ENCODE measurements around the gene PLPP3. TPM values are rescaled to one million over a fixed set of nuclear protein-coding genes. Genes with fewer than 3 reads are reported as not detected.

The PLPP3 gene
- total and polyA plus RNA-seq, 3 donors from 2014 or later: 41.5 to 103 (median 82.0) TPM

GRCh38 chr1:56463376-56463775 is 116.0 kb downstream of the PLPP3 start:
- Histone ChIP-seq H3K27ac (no peak overlapping the region), H3K27me3 (no peaks in the 10 kb centered on the region), H3K9me3 (no peaks in the 10 kb centered on the region), H3K4me3 (no peak overlapping the region), H3K4me1 (no peaks in the 10 kb centered on the region), H3K36me3 (ENCODE audit: low read depth, missing control alignments) (no peaks in the 10 kb centered on the region)
- DNase-seq: no peak
- 88 to 96% methylated on average over 1 of the region's 1 CpG for WGBS, 2 donors
- intact Hi-C loops (cut with DNase I; ENCODE audit: low total_unique reads): no loop called here
- TF ChIP-seq POLR2A (IDR thresholded peaks at IDR 0.05) (no peak), CTCF (IDR thresholded peaks at IDR 0.05) (no peak)

- H3K9me3 ChIP-seq: no peaks in the 10 kb centered on the region
- WGBS, 2 donors: 73 to 95% methylated on average over 3 of the region's 3 CpGs
- no peaks in the 10 kb centered on the region for H3K36me3 ChIP-seq (ENCODE audit: low read depth, missing control alignments)
- no peak for DNase-seq
- no peaks in the 10 kb centered on the region for H3K4me1 ChIP-seq
- intact Hi-C loops (cut with DNase I; ENCODE audit: low total_unique reads): no loop called here
- H3K27ac ChIP-seq: no peak overlapping the region
- H3K27me3 ChIP-seq: no peaks in the 10 kb centered on the region
- no peak overlapping the region for H3K4me3 ChIP-seq
- no peak for TF ChIP-seq POLR2A (IDR thresholded peaks at IDR 0.05)
- no peak for TF ChIP-seq CTCF (IDR thresholded peaks at IDR 0.05)
These were observed 117.2 kb downstream of the PLPP3 start for GRCh38 chr1:56462209-56462608.

GRCh38 chr1:56461158-56462127 is 117.9 kb downstream of the PLPP3 start:
- H3K9me3 ChIP-seq: no peaks in the 10 kb centered on the region
- H3K36me3 ChIP-seq (ENCODE audit: low read depth, missing control alignments): no peaks in the 10 kb centered on the region
- no peaks in the 10 kb centered on the region for H3K27me3 ChIP-seq
- no peak for TF ChIP-seq CTCF (IDR thresholded peaks at IDR 0.05)
- no peak for TF ChIP-seq POLR2A (IDR thresholded peaks at IDR 0.05)
- H3K4me3 ChIP-seq: no peak overlapping the region
- no peak for DNase-seq
- intact Hi-C loops (cut with DNase I; ENCODE audit: low total_unique reads): no loop called here
- H3K27ac ChIP-seq: no peak overlapping the region
- 78 to 83% methylated on average over 10 to 12 of the region's 12 CpGs for WGBS, 2 donors
- no peaks in the 10 kb centered on the region for H3K4me1 ChIP-seq

- Histone ChIP-seq H3K4me3 (no peak overlapping the region), H3K36me3 (ENCODE audit: low read depth, missing control alignments) (no peaks in the 10 kb centered on the region), H3K27ac (no peak overlapping the region), H3K9me3 (no peaks in the 10 kb centered on the region), H3K27me3 (no peaks in the 10 kb centered on the region), H3K4me1 (no peaks in the 10 kb centered on the region)
- WGBS, 2 donors: 96 to 98% methylated on average over 4 of the region's 4 CpGs
- intact Hi-C loops (cut with DNase I; ENCODE audit: low total_unique reads): no loop called here
- no peak for TF ChIP-seq CTCF (IDR thresholded peaks at IDR 0.05)
- DNase-seq: no peak
These were observed 120.1 kb downstream of the PLPP3 start for GRCh38 chr1:56459260-56459659.

All from testis (tissue), 3 donors.